Gastrocnemius medialis (tissue), 4 donors: ENCODE measurements around the gene VCAN.

Experiments used
- POLR2A ChIP-seq, 2 donors: fragments of 450-650 bp; IDR thresholded peaks; one replicate each; pipeline ENCODE4 v1.6.1; 2017; ENCODE audit warnings: antibody characterized with exemption in 2 of 2, mild to moderate bottlenecking in 2 of 2, moderate library complexity in 2 of 2
- TF ChIP-seq, protein P1 (sequence below), 5 experiments: fragments of 450-650 bp in 3 of 5; fragments of 200-600 bp in 2 of 5; sonication (generic) in 2 of 5; IDR thresholded peaks in 4 of 5; conservative IDR thresholded peaks in 1 of 5; 1 replicate in 4 of 5; 2 replicates in 1 of 5; pipeline ENCODE4 v1.5.1; 2016 to 2019; ENCODE audit warnings: antibody characterized with exemption in 5 of 5, mild to moderate bottlenecking in 3 of 5, moderate library complexity in 3 of 5

DNA sequence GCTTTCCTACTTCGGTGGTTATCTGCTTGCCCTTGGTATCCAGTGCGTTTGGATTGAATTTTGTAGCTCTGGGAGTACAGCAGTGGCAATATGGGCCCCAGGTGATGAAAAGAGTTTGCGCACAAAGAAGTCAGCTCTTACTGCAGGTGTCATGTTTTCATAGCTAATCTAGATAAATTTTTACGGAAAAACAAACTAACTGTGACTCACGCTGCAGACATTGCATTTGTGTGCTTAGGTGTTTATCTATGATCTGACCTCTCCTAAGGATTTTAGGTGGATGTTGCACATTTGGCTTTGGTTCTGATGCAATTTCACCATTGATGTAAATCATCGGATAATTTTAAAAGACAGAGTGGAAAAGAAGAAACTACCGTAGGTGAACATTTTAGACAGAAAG is 92.1 kb downstream of the VCAN start:
- TF ChIP-seq POLR2A (IDR thresholded peaks at IDR 0.05) = no peak
- TF ChIP-seq, protein P1, sequence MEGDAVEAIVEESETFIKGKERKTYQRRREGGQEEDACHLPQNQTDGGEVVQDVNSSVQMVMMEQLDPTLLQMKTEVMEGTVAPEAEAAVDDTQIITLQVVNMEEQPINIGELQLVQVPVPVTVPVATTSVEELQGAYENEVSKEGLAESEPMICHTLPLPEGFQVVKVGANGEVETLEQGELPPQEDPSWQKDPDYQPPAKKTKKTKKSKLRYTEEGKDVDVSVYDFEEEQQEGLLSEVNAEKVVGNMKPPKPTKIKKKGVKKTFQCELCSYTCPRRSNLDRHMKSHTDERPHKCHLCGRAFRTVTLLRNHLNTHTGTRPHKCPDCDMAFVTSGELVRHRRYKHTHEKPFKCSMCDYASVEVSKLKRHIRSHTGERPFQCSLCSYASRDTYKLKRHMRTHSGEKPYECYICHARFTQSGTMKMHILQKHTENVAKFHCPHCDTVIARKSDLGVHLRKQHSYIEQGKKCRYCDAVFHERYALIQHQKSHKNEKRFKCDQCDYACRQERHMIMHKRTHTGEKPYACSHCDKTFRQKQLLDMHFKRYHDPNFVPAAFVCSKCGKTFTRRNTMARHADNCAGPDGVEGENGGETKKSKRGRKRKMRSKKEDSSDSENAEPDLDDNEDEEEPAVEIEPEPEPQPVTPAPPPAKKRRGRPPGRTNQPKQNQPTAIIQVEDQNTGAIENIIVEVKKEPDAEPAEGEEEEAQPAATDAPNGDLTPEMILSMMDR (IDR thresholded peaks at IDR 0.05 in 4 of 5, conservative IDR thresholded peaks at IDR 0.05 in 1 of 5) = no peak
